Endodermal cell (in vitro differentiated cells): ENCODE data around the gene NFE2L2. TPM values are rescaled to one million over a fixed set of nuclear protein-coding genes. Genes with fewer than 3 reads are reported as not detected.

Experiments
- DNase-seq: peaks from one replicate; pipeline ENCODE4 v3.0.0-alpha.2; 2017
- H3K27ac ChIP-seq: 2 replicates; pipeline ENCODE4 v1.5.1; 2013; ENCODE audit warnings: mild to moderate bottlenecking, low read depth, low read length, moderate library complexity
- H3K27me3 ChIP-seq: 2 replicates; pipeline ENCODE4 v1.6.1; 2013; ENCODE audit warnings: mild to moderate bottlenecking, low read length, moderate library complexity; ENCODE audit not compliant: insufficient read depth, control insufficient read depth, poor library complexity, severe bottlenecking
- H3K36me3 ChIP-seq: 2 replicates; pipeline ENCODE4 v1.7.0; 2013; ENCODE audit warnings: mild to moderate bottlenecking, low read length, moderate library complexity; ENCODE audit not compliant: control insufficient read depth, insufficient read depth
- H3K4me1 ChIP-seq: one replicate; pipeline ENCODE4 v1.7.0; 2013; ENCODE audit warnings: low read length; ENCODE audit not compliant: control insufficient read depth, insufficient read depth
- H3K4me3 ChIP-seq: 2 replicates; pipeline ENCODE4 v1.5.1; 2013; ENCODE audit warnings: mild to moderate bottlenecking, low read length, moderate library complexity
- H3K9ac ChIP-seq: 2 replicates; pipeline ENCODE4 v1.6.1; 2013; ENCODE audit warnings: mild to moderate bottlenecking, low read length, moderate library complexity; ENCODE audit not compliant: poor library complexity, severe bottlenecking; ENCODE audit errors: extremely low read depth
- H3K9me3 ChIP-seq: 2 replicates; pipeline ENCODE4 v1.6.1; 2013; ENCODE audit warnings: mild to moderate bottlenecking, low read length, moderate library complexity; ENCODE audit not compliant: control insufficient read depth
- H3K27ac Mint-ChIP-seq: 2 replicates; pipeline ENCODE4 v1.8.0; 2020; ENCODE audit warnings: mixed read lengths
- H3K27me3 Mint-ChIP-seq: 2 replicates; pipeline ENCODE4 v1.8.0; 2021; ENCODE audit warnings: mild to moderate bottlenecking, mixed read lengths; ENCODE audit not compliant: insufficient read depth
- H3K36me3 Mint-ChIP-seq: 2 replicates; pipeline ENCODE4 v1.8.0; 2020; ENCODE audit warnings: low read depth, mixed read lengths
- H3K4me1 Mint-ChIP-seq: 2 replicates; pipeline ENCODE4 v1.8.0; 2020; ENCODE audit warnings: mixed read lengths
- H3K4me3 Mint-ChIP-seq: 2 replicates; pipeline ENCODE4 v1.8.0; 2020; ENCODE audit warnings: mild to moderate bottlenecking, moderate library complexity, mixed read lengths
- H3K9me3 Mint-ChIP-seq: 2 replicates; pipeline ENCODE4 v1.8.0; 2020; ENCODE audit warnings: mild to moderate bottlenecking, mixed read lengths
- CTCF ChIP-seq: fragments of 200-600 bp; sonication (generic); conservative IDR thresholded peaks from 2 replicates; pipeline ENCODE4 v1.5.0; 2021; ENCODE audit warnings: antibody characterized with exemption, mild to moderate bottlenecking
- WGBS, 2 experiments: methylation state at CpG; one replicate each; pipeline versions ENCODE4 v1.1.5 to v1.1.7; 2013; ENCODE audit warnings: missing lambda C conversion rate in 2 of 2, mixed read lengths in 1 of 2; ENCODE audit not compliant: insufficient coverage in 1 of 2, insufficient read length in 1 of 2; 5-methylcytosine and 5-hydroxymethylcytosine counted together
- microRNA-seq: library from miRNA; unstranded; fragments of <30 nt; microRNA quantifications from one replicate; pipeline ENCODE4 v1.2.0, GENCODE V29; 2020; ENCODE audit warnings: borderline microRNAs expressed
- total RNA-seq, 2 donors: library from RNA; stranded (reverse); fragmentation: NEBNext Ultra II Directional in 1 of 2; extraction: Animal tissue kit (Norgen Biotek cat#: 25700) in 1 of 2; gene quantifications; 2 replicates in 1 of 2; 3 replicates in 1 of 2; pipeline ENCODE4 v1.2.1, GENCODE V29; 2021

The NFE2L2 gene
- total RNA-seq, 2 donors from 2014 or later = 59.0 to 59.1 TPM

DNA sequence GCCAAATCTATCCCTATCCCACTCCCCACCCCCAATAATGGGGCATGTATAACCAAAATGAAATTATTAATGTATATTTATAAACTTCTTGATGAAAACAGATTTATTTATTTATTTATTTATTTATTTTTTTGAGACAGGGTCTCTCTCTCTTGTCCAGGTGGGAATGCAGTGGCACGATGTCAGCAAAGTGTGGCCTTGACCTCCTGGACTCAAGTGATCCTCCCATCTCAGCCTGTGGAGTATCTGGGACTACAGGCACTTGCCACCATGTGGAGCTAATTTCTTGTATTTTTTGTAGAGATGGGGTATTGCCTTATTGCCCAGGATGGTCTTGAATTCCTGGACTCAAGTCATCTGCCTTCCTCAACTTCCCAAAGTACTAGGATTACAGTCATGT lies 79.9 kb downstream of the NFE2L2 start:
- no peak overlapping the region for H3K27ac Mint-ChIP-seq
- H3K4me3 Mint-ChIP-seq = no peak overlapping the region
- no peak overlapping the region for H3K27ac ChIP-seq
- TF ChIP-seq CTCF = no peak
- H3K9ac ChIP-seq = no peak overlapping the region
- no peaks in the 10 kb centered on the region for H3K4me1 ChIP-seq
- peaks cover 10% of the 10 kb centered on the region for H3K9me3 ChIP-seq
- no peaks in the 10 kb centered on the region for H3K27me3 ChIP-seq
- peaks cover 2% of the 10 kb centered on the region for H3K9me3 Mint-ChIP-seq
- 90% methylated on average over 1 of the region's 1 CpG; no CpG with 5 or more reads in 1 of the 2 experiments for WGBS, 2 experiments
- H3K27me3 Mint-ChIP-seq = no peaks in the 10 kb centered on the region
- H3K4me3 ChIP-seq = no peak overlapping the region
- H3K36me3 ChIP-seq = no peaks in the 10 kb centered on the region
- peaks cover 6% of the 10 kb centered on the region for H3K4me1 Mint-ChIP-seq
- DNase-seq = no peak
- H3K36me3 Mint-ChIP-seq = no peaks in the 10 kb centered on the region

DNA sequence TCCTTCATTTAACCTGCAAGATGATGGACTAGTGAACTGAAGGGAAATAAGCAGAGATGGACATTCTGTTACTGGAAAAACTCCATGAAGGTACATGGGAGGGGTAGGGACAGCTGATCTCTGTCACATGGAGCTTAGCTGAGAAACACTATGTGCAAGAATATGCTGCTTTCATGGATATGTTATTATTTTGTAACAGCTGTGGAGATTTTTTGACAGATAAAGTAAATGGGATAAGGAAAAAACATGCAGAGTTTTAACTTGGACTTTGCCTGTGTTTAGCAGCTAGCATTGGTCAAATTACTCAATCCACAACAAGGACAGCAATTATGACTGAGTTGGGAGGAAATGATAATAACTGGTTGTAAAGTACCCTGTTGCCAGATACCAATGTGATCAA lies 80.7 kb downstream of the NFE2L2 start:
- Mint-ChIP-seq H3K27ac (no peak overlapping the region), H3K4me3 (no peak overlapping the region), H3K9me3 (peaks cover 2% of the 10 kb centered on the region), H3K36me3 (no peaks in the 10 kb centered on the region), H3K27me3 (no peaks in the 10 kb centered on the region), H3K4me1 (peaks cover 14% of the 10 kb centered on the region)
- H3K4me1 ChIP-seq = no peaks in the 10 kb centered on the region
- no peaks in the 10 kb centered on the region for H3K36me3 ChIP-seq
- H3K9ac ChIP-seq = no peak overlapping the region
- peaks cover 10% of the 10 kb centered on the region for H3K9me3 ChIP-seq
- no peak overlapping the region for H3K27ac ChIP-seq
- H3K27me3 ChIP-seq = no peaks in the 10 kb centered on the region
- H3K4me3 ChIP-seq = no peak overlapping the region
- no peak for DNase-seq
- TF ChIP-seq CTCF = no peak

Small RNA genes lying within 50 kb of the gene (microRNA-seq; reads per million reads assigned to microRNA genes)
- gene MIR3128 (not detected), gene MIR6512 (not detected)

Other genes starting within 250 kb of the NFE2L2 start
- gene HNRNPA3, start 51.9 kb downstream of the NFE2L2 start, total RNA-seq = 100 to 1,000 TPM; 323 to 413 TPM
- 10 to 100 TPM; 76.8 to 86.1 TPM for gene AGPS, start 128.0 kb upstream of the NFE2L2 start, total RNA-seq